ENCODE results near the gene SMCO1.
"Not testable (repeated sequence)": the region's sequence is repeated elsewhere in the genome, so short reads cannot be mapped to it uniquely, and the experiment has no call there.

SMCO1 gene

GRCh38 chr3:196486263-196486662, 28.9 kb downstream of the SMCO1 start:
- no peak for DNase-seq

- no peak for DNase-seq
These were observed 37.5 kb downstream of the SMCO1 start for GRCh38 chr3:196477678-196478077.

GRCh38 chr3:196472286-196472685, 42.9 kb downstream of the SMCO1 start:
- no peak for DNase-seq

- no peak for DNase-seq
These were observed 43.6 kb downstream of the SMCO1 start for GRCh38 chr3:196471551-196471950.

- not testable (repeated sequence) for DNase-seq
These were observed 45.0 kb downstream of the SMCO1 start for GRCh38 chr3:196470182-196470581.

GRCh38 chr3:196463804-196464203, 51.3 kb downstream of the SMCO1 start:
- no peak for DNase-seq

GRCh38 chr3:196463478-196463756, 51.7 kb downstream of the SMCO1 start:
- no peak for DNase-seq

- not testable (repeated sequence) for DNase-seq
These were observed 52.3 kb downstream of the SMCO1 start for GRCh38 chr3:196462680-196463477.

GRCh38 chr3:196458063-196458462, 57.1 kb downstream of the SMCO1 start:
- DNase-seq = no peak

- not testable (repeated sequence) for DNase-seq
These were observed 57.7 kb downstream of the SMCO1 start for GRCh38 chr3:196457470-196457869.

All from left hindlimb (tissue), 1 donor.